ENCODE measurements around the gene ZNF215. TPM values are rescaled to one million over a fixed set of nuclear protein-coding genes. Genes with fewer than 3 reads are reported as not detected.

ZNF215 gene
- total RNA-seq, 2 experiments from 2014 or later, result 59.8 to 61.0 TPM

DNA sequence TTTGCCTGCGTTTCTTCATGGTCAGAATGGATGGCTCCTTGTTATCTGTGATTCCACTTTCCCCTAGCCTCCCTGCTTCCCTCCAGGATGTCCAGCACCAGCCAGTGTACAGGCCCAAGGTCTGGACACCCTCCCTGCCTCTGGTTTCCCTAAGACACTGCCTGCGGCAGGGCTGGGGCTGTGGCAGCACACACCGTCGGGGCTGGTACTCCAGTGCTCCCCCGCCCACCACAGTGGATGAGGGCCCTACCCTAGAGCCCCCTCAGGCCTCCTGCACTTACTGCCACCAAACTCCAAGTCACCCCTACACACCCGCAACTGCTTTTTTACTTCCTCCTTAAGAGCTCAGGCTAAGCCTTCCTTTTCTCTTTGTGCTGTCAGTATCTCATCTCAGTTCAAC lies 65.0 kb downstream of the ZNF215 start:
- intact Hi-C loops (cut with micrococcal nuclease; ENCODE audit: unreplicated experiment), result no loop called here
- BruUV-seq (replicated peaks), result no TSS peak
- Histone ChIP-seq H3K36me3 (ENCODE audit: insufficient read depth, low read length) (peaks cover 82% of the 10 kb centered on the region), H3K4me1 (ENCODE audit: insufficient read depth, low read length, poor library complexity, severe bottlenecking) (peaks cover 11% of the 10 kb centered on the region), H3K9me2 (ENCODE audit: insufficient read depth, low read length) (no peaks in the 10 kb centered on the region), H3K4me3 (ENCODE audit: low read depth, low read length, poor library complexity, severe bottlenecking) (no peak overlapping the region), H3K27ac (ENCODE audit: low read depth, low read length, poor library complexity, severe bottlenecking) (no peak overlapping the region), H3K79me2 (ENCODE audit: insufficient read depth, low read depth, low read length) (no peaks in the 10 kb centered on the region), H3K9me3 (ENCODE audit: low read length) (no peaks in the 10 kb centered on the region), H3K4me2 (ENCODE audit: low read length) (no peak overlapping the region), H4K20me1 (ENCODE audit: insufficient read depth, low read length) (no peaks in the 10 kb centered on the region), H2AFZ (ENCODE audit: low read length) (no peak overlapping the region)
- TF ChIP-seq EZH2phosphoT487 (IDR thresholded peaks at IDR 0.05; ENCODE audit: borderline replicate concordance, low read depth, low read length), result no peak
- TF ChIP-seq CTCF (conservative IDR thresholded peaks at IDR 0.05; ENCODE audit: low read length), result no peak
- ChIA-PET CTCF (ENCODE audit: unreplicated experiment) (no interaction called here), POLR2A (no interaction called here)
- DNase-seq (ENCODE audit: low spot score), result no peak

DNA sequence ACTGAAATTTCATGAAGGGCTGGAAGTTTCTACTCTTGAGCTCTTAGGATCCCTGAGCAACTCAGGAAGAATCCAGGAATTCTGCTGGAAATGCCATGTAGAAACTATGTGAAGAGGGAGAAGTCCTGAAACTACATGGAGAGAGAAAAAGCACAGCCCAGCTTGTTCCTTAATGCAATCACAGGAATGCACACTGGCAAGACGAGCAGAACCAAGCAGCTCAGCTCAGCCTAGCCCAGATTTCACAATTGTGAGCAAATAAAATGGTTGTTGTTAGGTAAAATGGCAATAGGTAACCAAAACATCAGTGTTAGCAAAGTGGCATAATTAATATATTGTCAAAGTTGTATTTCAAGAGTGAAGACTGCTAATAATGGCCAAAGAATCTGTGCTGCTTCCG lies 65.8 kb downstream of the ZNF215 start:
- no peak overlapping the region for H3K27ac ChIP-seq (ENCODE audit: low read depth, low read length, poor library complexity, severe bottlenecking)
- no peaks in the 10 kb centered on the region for H3K79me2 ChIP-seq (ENCODE audit: insufficient read depth, low read depth, low read length)
- H3K36me3 ChIP-seq (ENCODE audit: insufficient read depth, low read length), result peaks cover 81% of the 10 kb centered on the region
- H3K4me2 ChIP-seq (ENCODE audit: low read length), result no peak overlapping the region
- intact Hi-C loops (cut with micrococcal nuclease; ENCODE audit: unreplicated experiment), result no loop called here
- no peaks in the 10 kb centered on the region for H3K9me3 ChIP-seq (ENCODE audit: low read length)
- H3K4me1 ChIP-seq (ENCODE audit: insufficient read depth, low read length, poor library complexity, severe bottlenecking), result peaks cover 15% of the 10 kb centered on the region
- DNase-seq (ENCODE audit: low spot score), result no peak
- ChIA-PET POLR2A (interaction anchor here (1.0 kb wide), 1 partner anchor 31 kb away, joined by 4 read pairs; no protein-coding TSS in a partner anchor), CTCF (ENCODE audit: unreplicated experiment) (no interaction called here)
- no peak overlapping the region for H3K4me3 ChIP-seq (ENCODE audit: low read depth, low read length, poor library complexity, severe bottlenecking)
- TF ChIP-seq EZH2phosphoT487 (IDR thresholded peaks at IDR 0.05; ENCODE audit: borderline replicate concordance, low read depth, low read length), result no peak
- no peak for TF ChIP-seq CTCF (conservative IDR thresholded peaks at IDR 0.05; ENCODE audit: low read length)
- no TSS peak for BruUV-seq (replicated peaks)
- H4K20me1 ChIP-seq (ENCODE audit: insufficient read depth, low read length), result no peaks in the 10 kb centered on the region
- H3K9me2 ChIP-seq (ENCODE audit: insufficient read depth, low read length), result no peaks in the 10 kb centered on the region
- no peak overlapping the region for H2AFZ ChIP-seq (ENCODE audit: low read length)

GRCh38 chr11:6992457-6993417 lies 66.5 kb downstream of the ZNF215 start:
- TF ChIP-seq EZH2phosphoT487 (IDR thresholded peaks at IDR 0.05; ENCODE audit: borderline replicate concordance, low read depth, low read length) (no peak), CTCF (conservative IDR thresholded peaks at IDR 0.05; ENCODE audit: low read length) (no peak)
- intact Hi-C loops (cut with micrococcal nuclease; ENCODE audit: unreplicated experiment), result no loop called here
- H3K4me1 ChIP-seq (ENCODE audit: insufficient read depth, low read length, poor library complexity, severe bottlenecking), result peaks cover 22% of the 10 kb centered on the region
- H3K36me3 ChIP-seq (ENCODE audit: insufficient read depth, low read length), result peaks cover 81% of the 10 kb centered on the region
- no peak overlapping the region for H3K4me2 ChIP-seq (ENCODE audit: low read length)
- no peak overlapping the region for H3K27ac ChIP-seq (ENCODE audit: low read depth, low read length, poor library complexity, severe bottlenecking)
- CTCF ChIA-PET (ENCODE audit: unreplicated experiment), result no interaction called here
- no peaks in the 10 kb centered on the region for H3K9me2 ChIP-seq (ENCODE audit: insufficient read depth, low read length)
- no peak overlapping the region for H3K4me3 ChIP-seq (ENCODE audit: low read depth, low read length, poor library complexity, severe bottlenecking)
- H2AFZ ChIP-seq (ENCODE audit: low read length), result no peak overlapping the region
- H3K9me3 ChIP-seq (ENCODE audit: low read length), result no peaks in the 10 kb centered on the region
- BruUV-seq (replicated peaks), result no TSS peak
- H4K20me1 ChIP-seq (ENCODE audit: insufficient read depth, low read length), result no peaks in the 10 kb centered on the region
- H3K79me2 ChIP-seq (ENCODE audit: insufficient read depth, low read depth, low read length), result no peaks in the 10 kb centered on the region
- DNase-seq (ENCODE audit: low spot score), result no peak
- POLR2A ChIA-PET, result interaction anchor here (1.0 kb wide), 1 partner anchor 32 kb away, joined by 4 read pairs; no protein-coding TSS in a partner anchor

Measured in OCI-LY7 (cell line).